ENCODE results near the gene ASCC1.
A peak's percentile ranks its signal among the peaks of the same experiment; 100 is the strongest.
"Not testable (repeated sequence)": the region's sequence is repeated elsewhere in the genome, so short reads cannot be mapped to it uniquely, and the experiment has no call there.

The ASCC1 gene

DNA sequence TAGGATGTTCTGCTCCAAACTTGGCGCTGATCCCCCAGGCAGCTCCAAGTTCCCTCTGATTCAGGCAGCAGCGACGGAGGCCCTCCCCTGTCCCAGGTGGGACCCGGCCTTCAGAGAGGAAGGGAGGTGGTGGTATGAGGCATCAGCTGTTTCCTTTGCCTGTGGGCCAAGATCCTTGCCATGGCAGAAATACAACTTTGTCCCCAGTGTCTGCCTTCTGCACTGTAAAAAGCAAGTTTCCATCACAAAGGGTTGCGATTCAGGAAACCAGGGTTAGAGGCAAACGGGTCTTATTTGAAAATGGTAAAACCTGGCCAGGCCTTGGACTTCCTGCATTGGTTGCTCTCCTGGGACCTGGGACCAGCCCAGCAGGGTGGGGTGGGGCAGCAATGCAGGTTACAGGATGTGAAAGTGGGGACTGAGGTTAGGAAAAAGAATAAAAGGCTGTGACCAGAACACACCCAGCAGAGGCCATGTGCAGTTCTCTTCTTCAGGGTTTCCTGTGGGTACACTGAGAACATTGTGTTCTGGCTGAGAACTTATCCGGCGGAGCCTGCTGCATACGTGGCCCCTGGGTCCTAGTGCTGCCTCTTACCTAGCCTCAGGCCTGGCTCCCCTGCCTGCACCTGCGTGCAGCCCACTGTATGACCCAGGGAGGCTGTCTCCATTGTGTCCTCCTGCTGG is 32.5 kb upstream of the ASCC1 start:
- DNase-seq (ENCODE audit: low read depth in 2 of 2) = peak; percentile 55 to 57

DNA sequence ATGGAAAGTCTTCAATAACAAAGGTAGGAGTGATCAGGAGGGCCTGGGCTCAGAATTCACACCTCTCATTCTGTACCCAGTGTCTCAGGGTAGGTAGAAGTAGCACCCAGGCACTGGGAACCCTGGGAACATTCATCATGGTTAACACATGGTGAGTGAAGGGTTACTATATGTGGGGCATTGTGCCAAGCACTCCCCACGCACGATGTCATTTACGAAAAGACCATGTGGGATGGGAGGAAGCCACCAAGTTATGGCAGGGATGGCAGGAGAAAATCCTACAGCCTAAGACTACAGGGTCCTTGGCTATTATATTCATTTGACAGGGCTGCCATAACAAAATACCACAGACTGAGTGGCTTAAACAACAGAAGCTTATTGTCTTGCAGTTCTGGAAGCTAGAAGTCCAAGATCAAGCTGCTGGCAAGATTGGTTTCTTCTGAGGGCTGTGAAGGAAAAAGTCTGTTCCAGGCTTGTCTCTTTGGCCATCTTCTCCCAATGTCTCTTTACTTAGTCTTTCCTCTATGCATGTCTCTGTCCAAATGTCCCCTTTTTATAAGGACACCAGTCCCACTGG is 30.0 kb upstream of the ASCC1 start:
- DNase-seq (ENCODE audit: low read depth in 2 of 2) = no peak

DNA sequence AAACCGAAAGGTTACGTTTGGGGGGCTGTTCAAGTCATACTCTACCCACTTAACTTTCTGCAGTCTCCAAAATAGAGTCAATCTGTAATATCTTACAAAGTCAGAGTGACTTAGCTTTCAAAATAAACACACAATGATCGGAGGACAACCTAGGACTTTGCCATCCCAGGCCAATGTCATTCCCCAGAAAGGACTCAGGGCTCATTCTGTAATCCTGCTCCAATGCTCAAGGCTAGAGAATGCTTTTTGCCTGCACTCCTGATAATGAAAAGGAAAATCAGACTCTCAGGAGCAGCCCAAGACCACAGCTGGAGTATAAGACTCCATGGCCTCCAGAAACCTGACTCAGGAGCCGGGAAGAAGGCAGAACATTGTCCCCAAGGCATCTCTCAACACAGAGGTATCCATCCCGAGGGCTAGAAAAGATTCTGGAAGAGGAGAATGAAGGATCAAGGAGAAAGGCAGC is 28.5 kb upstream of the ASCC1 start:
- no peak for DNase-seq (ENCODE audit: low read depth in 2 of 2)

DNA sequence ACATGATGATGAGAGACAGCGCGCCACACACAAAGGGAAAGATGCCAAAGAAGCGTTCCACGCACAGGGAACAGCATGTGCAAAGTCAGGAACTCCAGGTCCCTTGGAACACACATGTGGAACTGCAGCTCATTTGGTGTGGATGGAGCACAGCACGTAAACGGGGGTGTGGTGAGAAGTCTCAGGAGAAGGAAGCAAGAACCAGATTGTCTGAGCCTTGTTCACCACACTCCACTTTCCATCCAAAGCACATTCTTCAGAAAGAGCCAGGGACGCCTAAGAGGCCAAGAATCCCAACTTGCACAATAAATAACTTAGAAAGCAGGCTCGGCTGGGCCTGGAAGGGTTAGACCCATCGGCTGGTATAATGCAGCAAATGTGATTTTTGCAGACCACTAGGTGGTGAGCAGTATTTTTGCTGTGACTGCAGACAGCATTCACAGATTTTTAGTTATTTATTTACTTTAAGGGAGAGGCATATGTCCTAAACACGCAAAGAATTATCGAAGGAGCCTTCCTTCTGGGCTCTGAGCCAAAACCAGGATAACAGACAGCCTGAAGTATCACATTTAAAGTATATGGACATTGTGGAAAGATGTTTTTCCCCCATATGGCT is 27.9 kb upstream of the ASCC1 start:
- DNase-seq (ENCODE audit: low read depth in 2 of 2) = no peak

DNA sequence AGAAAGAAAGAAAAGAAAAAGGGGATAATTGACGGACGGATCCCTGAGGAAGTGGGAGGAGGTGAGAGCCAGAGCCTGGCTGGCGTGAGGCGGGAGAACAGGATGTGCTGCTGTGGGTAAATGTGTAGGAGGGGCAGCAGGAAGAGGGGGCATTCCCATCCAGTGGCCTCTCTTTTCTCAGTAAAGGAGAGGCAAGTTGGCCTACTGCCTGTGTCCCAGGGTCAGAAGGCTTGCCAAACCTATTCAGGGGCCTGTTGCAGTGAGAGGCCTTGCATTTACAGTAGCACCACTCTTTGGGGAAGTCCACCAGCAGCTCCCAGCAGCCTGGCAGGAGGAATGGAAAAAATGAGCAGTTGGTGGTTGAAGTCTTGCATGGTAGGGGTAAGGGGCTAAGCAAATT is 26.6 kb upstream of the ASCC1 start:
- no peak for DNase-seq (ENCODE audit: low read depth in 2 of 2)

DNA sequence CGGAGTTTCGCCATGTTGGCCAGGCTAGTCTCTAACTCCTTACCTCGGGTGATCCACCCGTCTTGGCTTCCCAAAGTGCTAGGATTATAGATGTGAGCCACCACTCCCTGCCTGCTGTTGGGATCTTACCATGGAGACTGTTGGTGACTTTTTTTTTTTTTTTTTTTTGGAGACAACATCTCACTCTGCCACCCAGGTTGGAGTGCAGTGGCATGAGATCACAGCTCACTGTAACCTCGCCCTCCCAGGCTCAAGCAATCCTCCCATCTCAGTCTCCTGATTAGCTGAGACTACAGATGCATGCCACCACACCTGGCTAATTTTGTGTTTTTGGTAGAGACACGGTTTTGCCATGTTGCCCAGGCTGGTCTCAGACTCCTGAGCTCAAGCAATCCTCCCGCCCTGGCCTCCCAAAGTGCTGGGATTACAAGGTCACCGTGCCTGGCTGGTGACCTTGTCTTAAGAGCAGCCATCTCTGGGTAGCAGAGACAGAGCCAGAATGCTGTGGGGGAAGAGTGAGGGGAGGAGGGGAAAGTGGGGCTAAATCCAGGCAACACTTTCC is 25.7 kb upstream of the ASCC1 start:
- no peak for DNase-seq (ENCODE audit: low read depth in 2 of 2)

DNA sequence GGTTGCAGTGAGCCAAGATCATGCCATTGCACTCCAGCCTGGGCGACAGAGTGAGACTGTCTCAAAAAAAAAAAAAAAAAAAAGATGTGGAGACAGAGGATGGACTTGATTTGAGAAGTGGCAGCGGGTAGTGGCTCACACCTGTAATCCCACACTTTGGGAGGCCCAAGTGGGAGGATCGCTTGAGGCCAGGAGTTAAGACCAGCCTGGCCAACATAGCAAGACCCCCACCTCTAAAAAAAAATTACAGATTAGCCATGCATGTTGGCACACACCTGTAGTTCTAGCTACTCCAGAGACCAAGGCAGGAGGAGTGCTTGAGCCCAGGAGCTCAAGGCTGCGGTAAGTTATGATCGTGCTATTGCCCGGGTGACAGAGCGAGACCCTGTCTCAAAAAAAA is 24.3 kb upstream of the ASCC1 start:
- DNase-seq (ENCODE audit: low read depth in 2 of 2) = no peak

DNA sequence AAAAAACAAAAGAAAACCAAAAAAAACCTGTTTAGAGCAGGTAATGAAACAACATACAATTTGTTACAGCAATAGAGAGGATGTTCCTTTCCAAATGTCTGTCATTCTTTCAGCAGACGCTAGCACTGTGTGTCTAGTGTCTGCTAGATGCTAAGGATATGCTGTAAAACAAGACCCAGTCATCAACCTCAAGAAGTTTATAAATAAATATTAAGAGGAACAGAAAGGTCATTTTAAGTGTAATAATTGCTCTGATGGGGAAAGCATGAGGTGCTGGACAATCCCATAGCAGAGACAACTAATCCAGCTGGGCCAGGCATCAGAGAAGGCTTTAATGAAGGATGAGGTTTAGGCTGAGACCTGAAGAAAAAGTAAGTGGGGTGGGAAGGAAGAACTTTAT is 23.3 kb upstream of the ASCC1 start:
- no peak for DNase-seq (ENCODE audit: low read depth in 2 of 2)

DNA sequence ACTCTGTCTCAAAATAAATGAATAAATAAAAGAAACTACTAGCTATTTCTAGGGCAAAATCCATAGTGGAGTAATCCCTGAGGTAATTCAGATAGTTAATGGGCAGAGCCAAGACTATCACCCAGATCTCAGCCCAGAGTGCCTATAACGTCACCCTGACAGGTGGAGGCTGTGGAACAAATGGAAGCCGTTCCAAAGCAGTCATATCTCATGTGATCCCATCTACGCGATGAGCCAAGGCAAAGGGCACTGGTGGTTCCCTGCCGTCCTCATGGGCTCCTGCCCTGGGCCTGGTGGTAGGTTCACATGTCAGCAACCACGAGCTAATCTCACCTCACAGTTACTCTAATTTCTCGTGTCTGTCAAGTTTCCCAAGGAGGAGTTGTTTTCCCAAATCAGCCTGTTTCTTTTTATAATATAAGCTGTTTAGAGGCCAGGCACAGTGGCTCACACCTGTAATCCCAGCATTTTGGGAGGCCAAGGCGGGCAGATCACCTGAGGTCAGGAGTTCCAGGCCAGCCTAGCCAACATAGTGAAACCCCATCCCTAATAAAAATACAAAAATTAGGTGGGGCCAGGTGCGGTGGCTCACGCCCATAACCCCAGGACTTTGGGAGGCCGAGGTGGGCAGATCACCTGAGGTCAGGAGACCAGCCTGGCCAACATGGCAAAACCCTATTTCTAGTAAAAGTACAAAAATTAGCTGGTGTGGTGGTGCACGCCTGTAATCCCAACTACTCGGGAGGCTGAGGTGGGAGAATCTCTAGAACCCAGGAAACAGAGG is 22.5 kb upstream of the ASCC1 start:
- no peak for DNase-seq (ENCODE audit: low read depth in 2 of 2)

DNA sequence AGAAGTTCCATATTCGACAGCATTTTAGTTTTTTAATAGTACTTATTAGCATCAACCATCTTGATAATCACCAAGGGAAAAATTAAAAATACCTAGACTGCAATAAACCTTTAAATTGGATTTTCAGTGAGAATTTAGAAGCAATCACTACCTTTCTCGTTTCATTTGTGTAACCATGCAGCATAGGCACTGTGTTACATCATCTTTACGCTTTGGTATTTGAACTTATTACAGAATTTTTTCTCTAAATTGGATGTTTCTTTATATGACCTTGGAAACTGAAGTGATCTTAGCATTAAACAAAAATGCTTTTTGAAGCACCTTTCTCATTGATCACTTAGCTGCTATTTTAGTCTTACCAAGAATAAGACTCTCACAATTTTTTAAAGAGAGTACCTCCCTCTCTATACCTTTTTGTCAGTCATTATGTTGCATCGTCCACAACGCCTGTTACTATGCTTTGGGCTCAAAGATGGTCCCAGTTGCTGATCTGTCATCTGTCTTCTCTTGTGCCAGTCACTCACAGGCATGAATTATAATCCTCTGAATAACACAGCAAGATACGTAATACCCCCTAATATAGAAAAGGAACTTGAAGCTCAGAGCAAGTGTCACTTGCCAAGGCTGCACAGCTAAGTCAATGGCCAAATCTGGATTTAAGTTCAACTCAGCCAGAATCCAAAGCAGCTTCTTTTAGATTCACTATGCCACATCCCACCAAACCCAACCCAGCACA is 19.6 kb upstream of the ASCC1 start:
- no peak for DNase-seq (ENCODE audit: low read depth in 2 of 2)

DNA sequence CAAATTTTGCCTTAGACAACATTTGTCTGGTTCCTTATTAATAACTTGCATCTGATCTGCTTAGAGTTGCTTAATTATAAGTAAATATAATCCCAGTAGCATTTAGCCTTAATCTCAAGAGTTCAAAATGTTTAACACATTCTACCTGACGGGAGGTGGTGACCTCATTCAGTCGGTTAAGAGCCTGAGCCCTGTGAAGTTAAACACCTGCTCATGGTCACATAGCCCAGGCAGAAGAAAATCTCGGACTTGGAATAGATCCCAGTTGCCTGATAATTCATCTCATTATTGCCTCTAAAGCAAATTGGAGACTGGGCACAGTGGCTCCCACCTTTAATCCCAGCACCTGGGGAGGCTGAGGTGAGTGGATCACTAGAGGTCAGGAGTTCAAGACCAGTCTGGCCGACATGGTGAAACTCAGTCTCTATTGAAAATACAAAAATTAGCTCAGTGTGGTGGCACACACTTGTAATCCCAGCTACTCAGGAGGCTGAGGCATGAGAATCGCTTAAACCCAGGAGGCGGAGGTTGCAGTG is 18.6 kb upstream of the ASCC1 start:
- no peak for DNase-seq (ENCODE audit: low read depth in 2 of 2)

DNA sequence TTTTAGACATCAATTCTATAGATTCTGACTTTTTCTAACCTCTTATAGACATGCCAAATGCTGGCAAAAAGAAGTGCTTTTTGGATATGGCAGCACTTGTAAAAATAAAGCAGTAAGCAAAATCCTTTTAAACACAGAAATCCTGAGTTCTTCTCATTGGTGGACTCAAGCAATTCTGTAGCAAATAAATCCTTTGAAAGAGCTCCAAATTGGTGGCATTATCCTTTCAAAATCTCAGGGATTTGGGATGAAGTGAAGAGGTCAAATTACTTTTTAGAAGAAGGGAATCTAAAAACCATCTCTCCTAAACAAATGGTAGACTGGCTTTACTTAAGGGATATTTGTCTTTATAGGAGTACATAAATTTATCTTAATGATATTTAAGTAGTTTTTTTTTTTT is 17.5 kb upstream of the ASCC1 start:
- no peak for DNase-seq (ENCODE audit: low read depth in 2 of 2)

DNA sequence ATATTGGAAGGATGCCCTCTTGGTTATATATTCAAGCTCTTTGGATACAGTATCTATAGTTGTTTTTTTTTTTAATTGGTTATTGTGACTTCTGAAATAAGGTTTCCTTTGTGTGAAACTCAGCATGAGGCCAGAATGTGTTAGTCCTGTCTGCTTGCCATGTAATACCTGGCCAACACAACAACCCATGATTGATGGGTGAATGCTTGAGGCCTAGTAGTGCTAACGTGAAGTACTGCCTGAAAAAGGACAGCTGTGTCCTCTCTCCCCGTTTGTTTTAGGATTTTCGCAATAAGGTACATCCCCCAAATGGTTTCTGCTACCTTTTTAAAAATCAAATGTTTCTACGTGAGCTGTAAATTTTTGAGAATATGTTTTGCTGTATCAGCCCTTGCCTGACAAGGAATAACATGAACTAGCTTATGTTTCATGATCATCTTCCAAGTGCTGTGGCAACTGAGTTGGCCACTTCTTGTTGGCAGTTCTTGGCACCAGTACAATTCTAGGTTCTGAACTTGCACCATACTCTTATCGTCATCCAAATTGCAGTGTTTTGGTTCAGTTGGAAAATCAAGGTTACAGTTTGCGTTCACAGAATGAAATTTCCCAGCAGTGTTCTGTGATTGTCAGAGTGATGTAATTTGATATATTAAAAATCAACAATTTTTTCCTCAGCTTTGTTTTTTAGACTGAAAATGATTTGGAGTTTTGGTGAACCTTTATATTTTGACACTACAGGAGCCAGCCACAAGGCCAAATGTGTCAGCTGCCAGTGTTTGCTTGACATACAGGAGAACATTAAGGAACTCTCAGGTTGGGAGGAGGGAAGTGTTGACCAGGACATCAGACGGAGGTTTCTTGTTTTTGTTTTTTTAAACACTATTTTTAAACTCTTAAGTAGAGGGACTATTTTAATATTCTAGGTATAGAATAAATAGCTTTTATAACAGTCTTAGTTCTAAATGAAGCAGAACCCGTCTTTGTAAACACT is 13.5 kb upstream of the ASCC1 start:
- no peak for DNase-seq (ENCODE audit: low read depth in 2 of 2)

DNA sequence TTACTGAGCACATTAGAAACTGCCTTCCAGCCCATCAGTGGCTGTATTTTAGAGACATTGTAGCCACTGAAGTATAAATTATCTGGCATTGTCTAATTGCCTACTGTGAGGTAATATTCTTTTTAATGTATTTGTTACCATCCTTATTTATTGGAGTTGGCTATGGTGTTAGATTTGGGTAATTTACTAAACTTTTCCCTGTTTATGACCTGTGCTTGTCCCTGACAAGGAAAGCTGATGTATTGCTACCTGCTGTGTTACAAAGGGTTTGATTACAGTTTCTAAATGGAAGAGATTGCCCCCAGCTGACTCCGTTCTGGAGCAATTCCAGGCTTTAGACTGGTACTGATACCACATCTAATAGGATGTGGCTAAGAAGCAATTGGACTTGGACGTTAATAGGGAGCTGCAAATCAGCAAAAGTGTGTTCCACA is 12.3 kb upstream of the ASCC1 start:
- DNase-seq (ENCODE audit: low read depth in 2 of 2) = no peak

DNA sequence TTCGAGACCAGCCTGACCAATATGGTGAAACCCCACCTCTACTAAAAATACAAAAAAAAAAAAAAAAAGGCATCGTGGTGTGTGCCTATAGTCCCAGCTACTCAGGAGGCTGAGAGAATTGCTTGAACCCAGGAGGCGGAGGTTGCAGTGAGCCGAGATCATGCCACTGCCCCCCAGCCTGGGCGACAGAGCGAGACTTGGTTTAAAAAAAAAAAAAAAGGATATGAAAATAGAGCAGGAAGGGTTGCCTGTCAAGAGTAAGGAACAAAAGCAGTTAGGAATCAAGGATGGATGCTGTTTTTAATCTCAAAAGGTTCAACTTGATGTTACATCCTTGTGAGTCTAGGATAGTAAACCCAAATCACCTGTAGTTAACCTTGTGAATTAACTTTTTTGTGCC is 11.8 kb upstream of the ASCC1 start:
- no peak for DNase-seq (ENCODE audit: low read depth in 2 of 2)

DNA sequence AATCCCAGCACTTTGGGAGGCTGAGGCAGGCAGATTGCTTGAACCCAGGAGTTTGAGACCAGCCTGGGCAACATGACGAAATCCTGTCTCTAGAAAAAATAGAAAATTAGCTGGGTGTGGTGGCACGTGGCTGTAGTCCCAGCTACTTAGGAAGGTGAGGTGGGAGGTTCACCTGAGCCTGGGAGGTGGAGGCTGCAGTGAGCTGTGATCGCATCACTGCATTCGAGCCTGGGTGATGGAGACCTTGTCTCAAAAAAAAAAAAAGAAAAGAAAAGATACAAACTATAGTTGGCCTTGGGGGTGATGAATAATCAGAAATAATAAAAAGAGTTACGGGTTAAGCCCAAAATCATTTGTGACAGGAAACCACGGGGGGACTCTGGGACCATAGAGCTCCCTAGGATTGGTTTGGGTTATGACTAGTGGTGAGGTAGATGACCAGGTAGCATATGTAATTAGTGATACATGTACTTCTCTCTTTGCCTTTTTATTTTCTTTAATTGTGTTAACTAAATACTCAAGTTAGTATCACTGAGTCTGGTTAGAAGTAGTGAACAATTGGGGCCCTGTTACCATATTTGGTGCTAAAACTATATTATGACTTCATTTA is 10.4 kb upstream of the ASCC1 start:
- no peak for DNase-seq (ENCODE audit: low read depth in 2 of 2)

DNA sequence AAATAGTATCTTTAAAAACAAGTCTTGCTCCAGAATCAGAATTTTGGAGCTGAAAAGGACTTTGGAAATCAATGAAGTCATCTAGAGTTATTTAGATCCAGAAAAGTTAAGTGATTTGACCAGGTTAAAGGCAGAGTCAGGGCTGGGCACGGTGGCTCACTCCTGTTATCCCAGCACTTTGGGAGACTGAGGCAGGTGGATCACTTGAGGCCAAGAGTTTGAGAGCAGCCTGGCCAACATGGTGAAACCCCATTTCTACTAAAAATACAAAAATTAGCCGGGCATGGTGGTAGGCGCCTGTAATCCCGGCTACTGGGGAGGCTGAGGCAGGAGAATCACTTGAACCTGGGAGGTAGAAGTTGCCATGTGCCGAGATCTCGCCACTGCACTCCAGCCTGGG is 8.1 kb upstream of the ASCC1 start:
- not testable (repeated sequence) for DNase-seq (ENCODE audit: low read depth in 2 of 2)

DNA sequence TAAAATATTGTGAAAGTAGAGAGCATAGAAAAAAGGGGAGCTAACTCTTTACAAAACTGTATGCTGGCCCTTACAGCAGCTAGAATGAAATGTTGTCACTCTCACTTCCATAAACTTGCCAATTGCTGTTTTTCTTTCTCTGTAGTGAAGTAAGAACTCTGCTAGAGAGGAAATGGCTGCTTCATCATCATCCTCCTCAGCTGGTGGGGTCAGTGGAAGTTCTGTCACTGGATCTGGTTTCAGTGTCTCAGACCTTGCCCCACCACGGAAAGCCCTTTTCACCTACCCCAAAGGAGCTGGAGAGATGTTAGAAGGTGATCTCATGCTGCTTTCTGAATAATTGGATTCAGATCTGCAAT is 7.6 kb upstream of the ASCC1 start:
- no peak for DNase-seq (ENCODE audit: low read depth in 2 of 2)

DNA sequence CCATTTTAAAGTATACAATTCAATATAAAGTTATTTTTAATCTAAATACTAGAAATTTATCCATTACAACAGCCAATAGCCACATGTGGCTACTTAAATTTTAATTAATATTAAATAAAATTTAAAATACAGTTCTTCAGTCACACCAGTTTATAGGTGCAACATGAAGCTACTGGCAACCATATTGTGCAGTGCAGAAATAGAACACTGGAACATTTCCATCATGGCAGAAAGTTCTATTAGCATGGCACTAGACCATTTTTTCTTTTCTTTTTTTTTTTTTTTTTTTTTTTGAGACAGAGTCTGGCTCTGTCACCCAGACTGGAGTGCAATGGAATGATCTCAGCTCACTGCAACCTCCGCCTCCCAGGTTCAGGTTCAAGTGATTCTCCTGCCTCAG is 5.2 kb upstream of the ASCC1 start:
- no peak for DNase-seq (ENCODE audit: low read depth in 2 of 2)

DNA sequence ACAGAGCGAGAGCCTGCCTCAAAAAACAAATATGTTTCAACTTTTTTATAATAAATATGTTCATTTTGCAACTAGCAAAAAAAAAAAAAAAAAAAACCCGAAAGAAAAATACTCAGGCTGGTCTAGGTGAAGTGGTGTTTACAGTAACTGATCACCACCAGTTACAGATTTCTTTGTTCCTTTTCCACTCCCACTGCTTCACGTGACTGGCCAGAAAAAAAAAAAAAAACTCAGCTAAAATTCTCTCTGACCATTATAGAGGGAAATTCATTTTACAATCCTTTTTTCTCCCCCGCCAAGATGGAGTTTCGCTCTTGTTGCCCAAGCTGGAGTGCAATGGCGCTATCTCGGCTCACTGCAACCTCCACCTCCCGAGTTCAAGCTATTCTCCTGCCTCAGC is 4.6 kb upstream of the ASCC1 start:
- DNase-seq (ENCODE audit: low read depth in 2 of 2) = no peak
